ENCODE results near the gene TNFAIP8L1.

The TNFAIP8L1 gene

DNA sequence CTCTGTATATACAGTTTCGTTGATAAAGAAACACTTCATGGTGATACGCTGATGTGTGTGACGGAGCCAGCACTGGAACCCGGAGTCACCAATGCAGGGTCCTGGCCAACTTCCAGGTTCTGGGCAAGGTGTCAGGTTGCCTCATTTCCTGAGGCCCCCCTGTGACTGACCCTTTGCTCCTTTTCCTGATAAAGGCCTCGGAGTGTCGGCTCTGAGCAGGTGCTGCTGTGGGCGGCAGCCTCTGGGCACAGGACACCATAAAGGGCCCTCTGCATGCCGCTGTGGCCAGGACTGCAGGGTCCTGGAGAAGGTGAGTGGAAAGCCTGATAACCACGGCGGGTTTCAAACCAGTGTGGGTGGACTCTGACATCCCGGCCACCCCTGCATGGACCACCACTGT lies 48.1 kb downstream of the TNFAIP8L1 start:
- DNase-seq (ENCODE audit: low read depth), result no peak
- no peak overlapping the region for H3K4me3 ChIP-seq (ENCODE audit: low read depth, low read length)
- TF ChIP-seq, protein P1, sequence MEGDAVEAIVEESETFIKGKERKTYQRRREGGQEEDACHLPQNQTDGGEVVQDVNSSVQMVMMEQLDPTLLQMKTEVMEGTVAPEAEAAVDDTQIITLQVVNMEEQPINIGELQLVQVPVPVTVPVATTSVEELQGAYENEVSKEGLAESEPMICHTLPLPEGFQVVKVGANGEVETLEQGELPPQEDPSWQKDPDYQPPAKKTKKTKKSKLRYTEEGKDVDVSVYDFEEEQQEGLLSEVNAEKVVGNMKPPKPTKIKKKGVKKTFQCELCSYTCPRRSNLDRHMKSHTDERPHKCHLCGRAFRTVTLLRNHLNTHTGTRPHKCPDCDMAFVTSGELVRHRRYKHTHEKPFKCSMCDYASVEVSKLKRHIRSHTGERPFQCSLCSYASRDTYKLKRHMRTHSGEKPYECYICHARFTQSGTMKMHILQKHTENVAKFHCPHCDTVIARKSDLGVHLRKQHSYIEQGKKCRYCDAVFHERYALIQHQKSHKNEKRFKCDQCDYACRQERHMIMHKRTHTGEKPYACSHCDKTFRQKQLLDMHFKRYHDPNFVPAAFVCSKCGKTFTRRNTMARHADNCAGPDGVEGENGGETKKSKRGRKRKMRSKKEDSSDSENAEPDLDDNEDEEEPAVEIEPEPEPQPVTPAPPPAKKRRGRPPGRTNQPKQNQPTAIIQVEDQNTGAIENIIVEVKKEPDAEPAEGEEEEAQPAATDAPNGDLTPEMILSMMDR (IDR thresholded peaks at IDR 0.05; ENCODE audit: insufficient read depth, low read depth, low read length, missing control alignments), result no peak

DNA sequence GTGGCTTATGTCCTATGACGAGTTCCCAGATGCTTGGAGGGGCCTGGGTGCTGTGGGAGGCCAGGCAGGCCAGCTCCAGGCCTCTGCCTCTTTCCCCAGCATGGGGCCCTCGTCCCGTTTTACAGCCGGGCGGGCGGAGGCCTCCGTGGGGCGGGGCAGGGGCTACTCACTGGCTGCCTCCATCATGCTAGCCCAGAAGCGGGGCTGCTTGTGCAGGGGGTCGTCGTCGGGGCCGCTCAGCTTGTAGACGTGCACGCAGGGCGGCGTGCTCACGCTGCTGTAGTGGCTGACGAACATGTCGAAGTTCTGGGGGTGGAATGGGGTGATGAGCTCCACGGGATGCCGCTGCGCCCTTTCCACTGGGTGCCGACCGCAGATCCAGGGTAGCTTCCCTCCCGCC lies 49.3 kb downstream of the TNFAIP8L1 start:
- TF ChIP-seq, protein P1 (IDR thresholded peaks at IDR 0.05; ENCODE audit: insufficient read depth, low read depth, low read length, missing control alignments), result no peak
- no peak overlapping the region for H3K4me3 ChIP-seq (ENCODE audit: low read depth, low read length)
- DNase-seq (ENCODE audit: low read depth), result no peak

DNA sequence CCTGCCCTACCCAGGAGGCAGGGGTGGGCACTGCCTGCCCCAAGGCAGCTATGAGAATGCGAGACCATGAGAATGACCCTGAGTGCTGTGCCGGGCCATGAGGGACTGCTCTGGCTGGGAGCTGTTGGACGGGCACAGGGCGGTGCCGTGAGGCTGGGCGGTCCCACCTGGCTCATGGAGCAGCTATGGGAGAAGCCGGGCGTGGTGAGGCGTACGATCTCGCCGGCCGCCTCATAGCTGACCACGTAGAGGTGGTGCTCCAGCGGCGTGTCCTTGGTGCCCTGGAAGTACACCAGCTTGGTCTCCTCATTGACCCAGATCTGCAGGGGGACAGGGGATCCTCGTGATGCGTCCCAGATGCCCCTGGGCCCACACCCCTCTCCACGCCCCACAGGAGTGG lies 50.1 kb downstream of the TNFAIP8L1 start:
- DNase-seq (ENCODE audit: low read depth), result no peak
- no peak overlapping the region for H3K4me3 ChIP-seq (ENCODE audit: low read depth, low read length)
- TF ChIP-seq, protein P1 (IDR thresholded peaks at IDR 0.05; ENCODE audit: insufficient read depth, low read depth, low read length, missing control alignments), result no peak

DNA sequence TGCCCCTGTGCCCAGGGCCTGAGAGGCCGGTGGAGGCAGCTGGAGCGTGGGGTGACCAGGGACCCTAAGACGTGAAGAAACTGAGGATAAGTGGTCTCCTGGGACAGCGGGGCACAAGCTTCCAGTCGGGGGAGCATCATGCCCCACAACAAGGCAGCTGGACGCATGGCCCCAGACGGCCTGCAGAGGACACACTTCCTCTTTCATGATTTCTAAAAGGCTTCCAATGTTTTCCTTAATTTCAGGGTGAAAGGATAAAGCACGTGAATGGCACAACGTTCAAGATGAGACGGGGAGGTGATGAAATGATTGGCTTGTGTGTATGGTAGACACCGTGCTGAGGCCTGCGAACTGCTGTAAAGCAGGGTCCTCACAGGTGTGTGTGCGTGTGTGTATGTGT lies 51.0 kb downstream of the TNFAIP8L1 start:
- DNase-seq (ENCODE audit: low read depth), result no peak
- H3K4me3 ChIP-seq (ENCODE audit: low read depth, low read length), result no peak overlapping the region
- TF ChIP-seq, protein P1 (IDR thresholded peaks at IDR 0.05; ENCODE audit: insufficient read depth, low read depth, low read length, missing control alignments), result no peak

DNA sequence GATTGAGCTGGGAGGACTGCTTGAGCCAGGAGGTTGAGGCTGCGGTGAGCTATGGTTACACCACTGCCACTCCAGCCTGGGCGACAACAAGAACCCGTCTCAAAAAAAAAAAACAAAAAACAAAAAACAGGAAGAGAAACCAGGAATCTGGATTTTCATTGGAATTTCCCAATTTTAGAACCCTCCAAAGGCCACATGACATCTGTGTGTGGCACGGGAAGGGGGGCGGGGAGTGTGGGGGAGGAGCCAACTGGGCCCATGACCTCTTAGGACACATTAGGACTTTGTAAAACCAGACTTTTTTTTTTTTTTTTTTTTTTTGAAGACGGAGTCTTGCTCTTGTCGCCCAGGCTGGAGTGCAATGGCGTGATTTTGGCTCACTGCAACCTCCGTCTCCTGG lies 52.1 kb downstream of the TNFAIP8L1 start:
- H3K4me3 ChIP-seq (ENCODE audit: low read depth, low read length), result no peak overlapping the region
- no peak for DNase-seq (ENCODE audit: low read depth)
- TF ChIP-seq, protein P1 (IDR thresholded peaks at IDR 0.05; ENCODE audit: insufficient read depth, low read depth, low read length, missing control alignments), result no peak

DNA sequence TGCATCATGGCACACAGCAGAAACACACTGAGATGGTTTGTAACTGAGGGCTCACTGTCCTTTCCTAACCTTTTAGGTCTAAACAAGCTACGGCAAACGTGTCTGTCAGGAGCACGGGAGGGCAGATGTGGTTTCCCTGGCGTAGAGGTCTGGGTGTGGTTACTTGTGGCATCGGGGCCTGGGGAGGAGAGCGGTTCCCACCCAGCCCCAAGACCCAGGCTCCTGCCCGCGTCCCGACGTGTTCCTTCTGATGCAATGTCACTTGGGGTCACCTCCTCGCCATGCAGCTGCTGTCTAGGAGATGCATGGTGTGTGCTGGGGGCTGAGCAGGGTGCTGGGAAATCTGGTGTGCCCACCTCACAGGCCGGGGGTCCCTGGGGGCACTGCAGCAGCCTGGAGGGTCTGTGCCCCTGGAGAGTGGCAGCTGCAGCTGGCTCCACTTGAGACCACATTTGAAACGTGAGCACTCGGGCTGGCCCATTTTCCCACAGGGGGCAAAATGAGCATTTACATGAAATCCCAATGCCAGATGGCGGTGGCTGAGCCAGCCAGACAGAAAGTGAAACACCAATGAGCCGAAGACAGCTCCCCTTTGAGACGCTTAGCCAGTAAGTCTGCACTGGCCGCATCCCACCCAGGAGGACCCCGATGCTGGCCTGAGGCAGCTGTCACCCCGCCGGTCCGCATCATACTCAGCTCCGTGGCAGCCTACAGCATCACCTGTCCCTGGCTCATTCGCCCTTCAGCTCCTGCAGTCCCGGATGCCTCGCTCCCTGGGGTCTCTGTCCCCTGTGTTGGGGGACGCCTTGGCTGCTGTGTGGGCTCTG lies 53.1 kb downstream of the TNFAIP8L1 start:
- no peak for DNase-seq (ENCODE audit: low read depth)
- TF ChIP-seq, protein P1 (IDR thresholded peaks at IDR 0.05; ENCODE audit: insufficient read depth, low read depth, low read length, missing control alignments), result no peak
- no peak overlapping the region for H3K4me3 ChIP-seq (ENCODE audit: low read depth, low read length)

DNA sequence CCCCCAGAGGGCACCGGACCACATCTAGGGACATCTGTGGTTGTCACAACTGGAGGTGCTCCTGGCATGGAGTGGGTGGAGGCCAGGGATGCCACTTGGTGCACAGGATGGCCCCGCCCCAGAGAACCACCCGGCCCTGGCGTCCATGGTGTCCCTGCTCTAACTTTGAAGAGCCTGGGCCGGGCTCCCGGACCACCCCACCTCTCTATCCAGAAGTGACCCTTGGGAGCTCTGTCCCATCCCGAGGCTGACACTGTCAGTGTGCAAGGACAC lies 53.7 kb downstream of the TNFAIP8L1 start:
- no peak overlapping the region for H3K4me3 ChIP-seq (ENCODE audit: low read depth, low read length)

More for the DNA sequence above, 53.7 kb downstream of the TNFAIP8L1 start:
- TF ChIP-seq, protein P1 (IDR thresholded peaks at IDR 0.05; ENCODE audit: insufficient read depth, low read depth, low read length, missing control alignments), result no peak
- DNase-seq (ENCODE audit: low read depth), result no peak
